22Rv1 (cell line): ENCODE data around the gene CAD.

Experiments used
- ZFX ChIP-seq: fragments of 450-650 bp; IDR thresholded peaks from 2 replicates; pipeline ENCODE4 v1.6.1; 2017; ENCODE audit warnings: antibody characterized with exemption, borderline replicate concordance
- TF ChIP-seq, protein P1 (sequence below): fragments of 450-650 bp; IDR thresholded peaks from 2 replicates; pipeline ENCODE4 v1.5.1; 2017; ENCODE audit warnings: mild to moderate bottlenecking

DNA sequence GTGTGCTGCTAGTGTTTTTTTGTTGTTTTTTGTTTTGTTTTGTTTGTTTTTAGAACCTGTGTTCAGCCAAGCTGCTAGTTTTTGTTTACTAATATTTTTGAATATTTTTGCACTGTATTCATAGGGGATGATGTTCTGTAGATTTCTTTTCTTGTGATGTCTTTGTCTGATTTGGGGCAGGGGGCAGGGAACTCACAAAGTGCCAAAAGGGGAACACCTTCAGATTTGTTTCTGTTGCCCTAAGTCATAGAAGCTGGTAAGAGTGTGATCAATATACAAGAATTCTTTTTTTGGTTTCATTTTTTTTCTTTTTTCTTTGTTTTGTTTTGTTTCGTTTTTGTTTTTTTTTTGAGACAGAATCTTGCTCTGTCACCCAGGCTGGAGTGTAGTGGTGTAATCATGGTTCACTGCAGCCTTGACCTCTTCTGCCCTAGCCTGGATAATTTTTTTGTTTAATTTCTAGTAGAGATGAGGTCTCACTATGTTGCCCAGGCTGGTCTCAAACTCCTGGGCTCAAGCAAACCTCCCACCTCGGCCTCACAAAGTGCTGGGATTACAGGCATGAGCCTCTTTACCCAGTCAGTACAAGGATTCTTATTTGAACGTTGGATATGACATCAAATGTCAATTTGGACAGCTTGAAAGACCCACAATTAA, 37.7 kb upstream of the CAD start:
- TF ChIP-seq, protein P1, sequence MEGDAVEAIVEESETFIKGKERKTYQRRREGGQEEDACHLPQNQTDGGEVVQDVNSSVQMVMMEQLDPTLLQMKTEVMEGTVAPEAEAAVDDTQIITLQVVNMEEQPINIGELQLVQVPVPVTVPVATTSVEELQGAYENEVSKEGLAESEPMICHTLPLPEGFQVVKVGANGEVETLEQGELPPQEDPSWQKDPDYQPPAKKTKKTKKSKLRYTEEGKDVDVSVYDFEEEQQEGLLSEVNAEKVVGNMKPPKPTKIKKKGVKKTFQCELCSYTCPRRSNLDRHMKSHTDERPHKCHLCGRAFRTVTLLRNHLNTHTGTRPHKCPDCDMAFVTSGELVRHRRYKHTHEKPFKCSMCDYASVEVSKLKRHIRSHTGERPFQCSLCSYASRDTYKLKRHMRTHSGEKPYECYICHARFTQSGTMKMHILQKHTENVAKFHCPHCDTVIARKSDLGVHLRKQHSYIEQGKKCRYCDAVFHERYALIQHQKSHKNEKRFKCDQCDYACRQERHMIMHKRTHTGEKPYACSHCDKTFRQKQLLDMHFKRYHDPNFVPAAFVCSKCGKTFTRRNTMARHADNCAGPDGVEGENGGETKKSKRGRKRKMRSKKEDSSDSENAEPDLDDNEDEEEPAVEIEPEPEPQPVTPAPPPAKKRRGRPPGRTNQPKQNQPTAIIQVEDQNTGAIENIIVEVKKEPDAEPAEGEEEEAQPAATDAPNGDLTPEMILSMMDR: no peak
- TF ChIP-seq ZFX: no peak
